GM21447 (cell line): ENCODE data around the gene ZNF569.
"Not testable (repeated sequence)": the region's sequence is repeated elsewhere in the genome, so short reads cannot be mapped to it uniquely, and the experiment has no call there.

ENCODE experiments used
- ATAC-seq: cut with Tn5 transposase; IDR thresholded peaks from one replicate; pipeline ENCODE4 v1.9.1; 2021; ENCODE audit not compliant: unreplicated experiment

ZNF569 gene

DNA sequence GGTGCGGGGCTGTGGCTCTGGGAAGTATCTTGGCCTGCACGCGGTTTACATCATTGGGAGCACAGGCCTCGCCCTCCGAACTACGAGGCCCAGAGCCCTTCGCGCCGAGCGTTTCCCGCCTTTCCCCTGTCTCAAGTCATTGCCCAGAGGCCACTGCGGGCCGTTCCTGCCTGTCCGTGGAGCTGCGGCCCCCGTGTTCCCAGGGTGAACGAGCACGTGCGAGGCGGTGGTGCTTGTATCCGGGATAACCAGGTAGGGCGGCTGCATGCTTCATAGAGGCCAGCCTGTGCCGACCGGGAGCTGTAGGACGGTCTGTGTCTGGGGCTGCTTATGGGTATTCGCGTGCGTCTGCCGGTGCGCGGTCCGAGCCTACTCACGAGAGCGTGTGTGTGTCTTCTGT is 63.8 kb downstream of the ZNF569 start:
- ATAC-seq, result no peak

DNA sequence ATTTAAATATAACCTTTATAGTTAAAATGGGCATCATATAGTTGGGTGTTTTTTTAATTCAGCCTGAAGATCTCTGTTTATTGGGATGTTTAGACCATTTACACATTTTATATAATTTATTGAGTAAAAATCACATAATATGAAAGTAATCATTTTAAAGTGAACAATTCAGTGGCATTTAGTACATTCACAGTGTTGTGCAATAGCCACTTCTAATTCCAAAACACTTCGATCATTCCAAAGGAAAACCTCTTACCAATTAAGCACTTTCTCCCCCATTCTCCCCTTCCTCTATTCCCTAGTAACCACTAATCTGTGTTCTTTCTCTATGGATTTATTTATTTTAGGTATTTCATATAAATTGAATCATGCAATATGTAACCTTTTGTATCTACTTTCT is 66.2 kb downstream of the ZNF569 start:
- ATAC-seq, result no peak

DNA sequence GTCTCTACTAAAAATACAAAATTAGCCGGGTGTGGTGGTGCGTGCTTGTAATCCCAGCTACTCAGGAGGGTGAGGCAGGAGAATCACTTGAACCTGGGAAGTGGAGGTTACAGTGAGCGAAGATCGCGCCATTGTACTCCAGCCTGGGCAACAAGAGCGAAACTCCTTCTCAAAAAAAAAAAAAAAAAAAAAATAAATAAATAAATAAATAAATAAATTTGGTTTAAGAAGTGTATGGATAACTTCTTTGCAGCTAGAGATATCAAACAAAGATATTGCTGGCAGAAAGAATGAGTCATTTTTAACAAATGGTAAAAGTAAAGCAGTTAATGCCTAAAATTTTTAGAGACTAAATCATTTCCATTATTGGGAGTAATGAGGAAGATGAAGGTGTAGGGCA is 75.8 kb downstream of the ZNF569 start:
- ATAC-seq, result not testable (repeated sequence)

DNA sequence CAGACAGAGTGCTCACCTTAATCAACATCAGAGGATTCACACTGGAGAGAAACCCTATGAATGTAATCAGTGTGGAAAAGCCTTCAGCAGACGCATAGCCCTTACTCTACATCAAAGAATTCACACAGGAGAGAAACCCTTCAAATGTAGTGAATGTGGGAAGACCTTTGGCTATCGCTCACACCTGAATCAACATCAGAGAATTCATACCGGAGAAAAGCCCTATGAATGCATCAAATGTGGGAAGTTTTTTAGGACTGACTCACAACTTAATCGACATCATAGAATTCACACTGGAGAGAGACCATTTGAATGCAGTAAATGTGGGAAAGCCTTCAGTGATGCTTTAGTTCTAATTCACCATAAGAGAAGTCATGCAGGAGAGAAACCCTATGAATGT is 78.0 kb downstream of the ZNF569 start:
- ATAC-seq, result no peak

DNA sequence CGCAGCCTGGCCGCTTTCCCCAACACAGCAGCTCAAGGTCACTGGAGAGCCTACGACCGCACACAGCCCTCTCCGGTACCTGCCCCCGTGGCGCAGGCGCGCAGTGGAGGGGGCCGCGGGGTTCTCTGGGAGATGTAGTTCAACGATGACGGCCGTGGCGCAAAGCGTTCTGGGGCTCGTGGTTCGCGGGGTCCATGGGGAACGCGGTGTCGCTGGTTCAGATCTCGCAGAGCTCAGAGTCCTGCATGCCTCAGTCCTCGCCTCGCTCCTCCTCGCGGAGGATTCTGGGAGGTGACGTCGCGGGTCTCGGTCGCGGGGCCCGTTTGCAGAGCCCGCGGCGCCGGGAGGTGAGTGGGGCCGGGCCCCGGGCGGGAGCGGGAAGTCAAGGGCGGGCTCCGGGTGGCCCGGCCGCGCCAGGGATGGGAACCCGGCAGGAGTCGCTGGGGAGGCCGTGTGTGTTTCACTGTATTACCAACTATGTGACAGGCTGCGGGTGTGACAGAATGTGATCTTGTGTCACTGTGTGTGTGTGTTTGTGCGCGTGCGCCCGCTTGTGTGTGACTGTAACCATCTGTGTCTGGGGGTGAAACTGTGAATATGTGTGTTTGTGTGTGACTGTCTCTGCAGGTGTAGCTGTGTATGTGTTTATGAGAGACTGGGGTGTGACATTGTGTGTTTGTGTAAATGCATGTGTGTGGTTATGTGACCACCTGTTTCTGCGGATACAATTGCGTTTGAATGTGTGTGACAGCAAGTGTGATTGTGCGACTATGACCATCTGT is 96.2 kb downstream of the ZNF569 start, which contains the start of gene ZNF527:
ZNF527 (plus strand) TSS at position 220 of the 782 bp plus-strand sequence. CDS start 3,100 bp downstream, outside the sequence.
- peak; percentile 95 for ATAC-seq

DNA sequence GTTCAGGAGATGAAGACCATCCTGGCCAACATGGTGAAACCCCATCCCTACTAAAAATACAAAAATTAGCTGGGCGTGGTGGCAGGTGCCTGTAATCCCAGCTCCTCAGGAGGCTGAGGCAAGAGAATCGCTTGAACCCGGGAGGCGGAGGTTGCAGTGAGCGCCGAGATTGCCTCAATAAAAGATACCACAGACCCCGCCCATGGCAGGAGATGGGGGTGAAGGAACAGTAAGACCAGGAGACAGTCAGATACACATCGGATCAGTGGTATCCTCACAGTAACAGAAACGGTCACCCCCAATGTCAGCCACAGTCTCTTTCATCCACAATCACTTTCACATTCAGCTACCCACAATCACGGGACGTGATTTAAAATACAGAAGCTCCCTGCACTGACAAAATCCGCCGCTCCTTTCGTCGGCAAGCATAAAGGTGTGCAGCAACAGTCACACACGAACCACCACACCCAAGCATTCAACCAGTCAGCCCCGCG is 96.8 kb downstream of the ZNF569 start:
- ATAC-seq, result peak; percentile 24

DNA sequence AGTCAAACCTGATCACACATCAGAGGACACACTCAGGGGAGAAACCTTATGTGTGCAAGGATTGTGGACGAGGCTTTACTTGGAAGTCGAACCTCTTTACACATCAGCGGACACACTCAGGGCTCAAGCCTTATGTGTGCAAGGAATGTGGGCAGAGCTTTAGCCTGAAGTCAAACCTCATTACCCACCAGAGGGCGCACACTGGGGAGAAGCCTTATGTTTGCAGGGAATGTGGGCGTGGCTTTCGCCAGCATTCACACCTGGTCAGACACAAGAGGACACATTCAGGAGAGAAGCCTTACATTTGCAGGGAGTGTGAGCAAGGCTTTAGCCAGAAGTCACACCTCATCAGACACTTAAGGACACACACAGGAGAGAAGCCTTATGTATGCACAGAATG is 104.5 kb downstream of the ZNF569 start:
- ATAC-seq, result no peak

DNA sequence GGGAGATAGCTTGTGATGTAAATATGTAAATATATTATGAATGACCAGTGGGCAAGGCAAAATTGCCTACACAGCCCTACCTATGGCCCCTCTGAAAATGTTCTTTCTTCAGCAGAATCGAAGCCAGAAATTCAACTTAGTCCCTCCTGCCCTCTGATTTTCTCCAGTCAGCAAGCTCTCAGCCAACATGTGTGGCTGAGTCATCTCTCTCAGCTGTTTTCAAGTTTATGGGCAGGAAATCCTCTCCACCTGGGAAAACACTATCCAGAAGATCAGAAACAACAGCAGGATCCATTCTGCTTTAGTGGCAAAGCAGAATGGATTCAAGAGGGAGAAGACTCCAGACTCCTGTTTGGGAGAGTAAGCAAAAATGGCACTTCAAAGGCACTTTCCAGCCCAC is 105.2 kb downstream of the ZNF569 start:
- ATAC-seq, result no peak
